K562 (cell line): ENCODE results near the gene LMBR1. TPM values are rescaled to one million over a fixed set of nuclear protein-coding genes. Genes with fewer than 3 reads are reported as not detected.

ENCODE experiments used
- BCL6 ChIP-seq: fragments of 250-450 bp; sonication (Bioruptor Pico); IDR thresholded peaks from 2 replicates; pipeline ENCODE4 v1.4.0; 2020
- CBFA2T3 ChIP-seq: fragments of 450-650 bp; IDR thresholded peaks from 2 replicates; pipeline ENCODE4 v1.6.1; 2017
- CHD4 ChIP-seq: fragments of 200-600 bp; sonication (generic); IDR thresholded peaks from 3 replicates; pipeline ENCODE4 v1.6.1; 2012; ENCODE audit warnings: low read depth, mild to moderate bottlenecking, mixed read lengths, low read length, inconsistent platforms; ENCODE audit not compliant: insufficient read depth, insufficient replicate concordance, poor library complexity, severe bottlenecking
- CTCF ChIP-seq, 3 experiments: IDR thresholded peaks in 2 of 3; conservative IDR thresholded peaks in 1 of 3; 2 replicates each; pipeline ENCODE4 v1.5.1; 2011 to 2012; ENCODE audit warnings: low read length in 3 of 3, mild to moderate bottlenecking in 3 of 3, control low read depth in 2 of 3, improper control_type of control experiment in 1 of 3, inconsistent platforms in 1 of 3, low read depth in 1 of 3, mixed read lengths in 1 of 3, moderate library complexity in 1 of 3; ENCODE audit not compliant: insufficient read depth in 2 of 3
- ELF2 ChIP-seq: fragments of 250-450 bp; sonication (Bioruptor Pico); IDR thresholded peaks from 2 replicates; pipeline ENCODE4 v1.5.0; 2021; ENCODE audit warnings: mild to moderate bottlenecking
- ETS1 ChIP-seq: conservative IDR thresholded peaks from 2 replicates; pipeline ENCODE4 v1.6.1; 2011; ENCODE audit warnings: low read depth, mild to moderate bottlenecking, low read length; ENCODE audit not compliant: control insufficient read depth
- GMEB1 ChIP-seq: fragments of 250-450 bp; sonication (Bioruptor Pico); IDR thresholded peaks from 2 replicates; pipeline ENCODE4 v1.4.0; 2020; ENCODE audit warnings: mild to moderate bottlenecking
- GTF2B ChIP-seq: IDR thresholded peaks from 2 replicates; pipeline ENCODE4 v1.6.1; 2011; ENCODE audit not compliant: insufficient read length; ENCODE audit errors: extremely low read depth
- HMBOX1 ChIP-seq: sonication (generic); IDR thresholded peaks from 2 replicates; pipeline ENCODE4 v1.6.1; 2016
- MCM5 ChIP-seq: fragments of 450-650 bp; IDR thresholded peaks from 2 replicates; pipeline ENCODE4 v1.6.1; 2016; ENCODE audit warnings: low read depth
- MEIS2 ChIP-seq: fragments of 450-650 bp; IDR thresholded peaks from 2 replicates; pipeline ENCODE4 v1.6.1; 2014; ENCODE audit warnings: mild to moderate bottlenecking; ENCODE audit not compliant: partially characterized antibody
- PHB2 ChIP-seq: fragments of 450-650 bp; IDR thresholded peaks from 2 replicates; pipeline ENCODE4 v1.6.1; 2017; ENCODE audit warnings: low read depth
- PML ChIP-seq: IDR thresholded peaks from 2 replicates; pipeline ENCODE4 v1.6.1; 2012; ENCODE audit warnings: low read length, inconsistent platforms
- SIRT6 ChIP-seq: IDR thresholded peaks from one replicate; pipeline ENCODE4 v1.6.1; 2012; ENCODE audit warnings: low read depth, mild to moderate bottlenecking, control low read depth, inconsistent platforms, low read length, moderate library complexity
- SNIP1 ChIP-seq: fragments of 450-650 bp; IDR thresholded peaks from 2 replicates; pipeline ENCODE4 v1.7.1; 2017; ENCODE audit warnings: low read depth, mild to moderate bottlenecking
- ZC3H4 ChIP-seq: sonication (generic); formaldehyde crosslinking; IDR thresholded peaks from 2 replicates; pipeline ENCODE4 v1.9.0; 2021; ENCODE audit warnings: missing genetic modification reagents, borderline replicate concordance
- ZC3H8 ChIP-seq: fragments of 450-650 bp; IDR thresholded peaks from 2 replicates; pipeline ENCODE4 v1.6.1; 2017
- ZFP1 ChIP-seq: fragments of 450-650 bp; formaldehyde crosslinking; IDR thresholded peaks from 2 replicates; pipeline ENCODE4 v1.4.0; 2020; ENCODE audit warnings: mild to moderate bottlenecking, mixed read lengths
- ZNF398 ChIP-seq: fragments of 250-450 bp; sonication (Bioruptor Pico); IDR thresholded peaks from 2 replicates; pipeline ENCODE4 v1.8.0; 2021; ENCODE audit warnings: moderate library complexity, mild to moderate bottlenecking, inconsistent platforms
- ZNF436 ChIP-seq: fragments of 250-450, 450-650 bp; sonication (Bioruptor Pico); formaldehyde crosslinking; IDR thresholded peaks from 2 replicates; pipeline ENCODE4 v1.7.0; 2020; ENCODE audit warnings: mild to moderate bottlenecking
- ZNF589 ChIP-seq: fragments of 200-800 bp; sonication (Bioruptor generic); IDR thresholded peaks from 2 replicates; pipeline ENCODE4 v1.6.1; 2016; ENCODE audit warnings: low read depth, missing genetic modification characterization, missing compliant biosample characterization
- polyA plus RNA-seq, 8 experiments: library from polyadenylated mRNA; depleted of rRNA in 4 of 8; stranded (reverse) in 5 of 8; unstranded in 3 of 8; fragments of >200 nt; fragmentation: Nextera tagmentation in 2 of 8; fragmentation: Illumina TruSeq in 1 of 8; extraction: Ambion mirVana in 2 of 8; extraction: Trizol in 1 of 8; gene quantifications; 2 replicates each; pipeline versions ENCODE4 v1.2.1 to v1.2.3, GENCODE V29; 2011 to 2014; ENCODE audit warnings: inconsistent platforms in 1 of 8, missing spikeins in 1 of 8
- total RNA-seq, 7 experiments: library from RNA; depleted of rRNA in 6 of 7; stranded (reverse); fragments of >200 nt in 6 of 7; fragmentation: Illumina TruSeq in 2 of 7; extraction: Trizol in 2 of 7; gene quantifications; 2 replicates each; pipeline versions ENCODE4 v1.2.1 to v1.2.3, GENCODE V29; 2011 to 2021; ENCODE audit warnings: low replicate concordance in 1 of 7

The LMBR1 gene
- total and polyA plus RNA-seq, 9 of the 15 experiments (the other 6 are each of a cell fraction or from before 2014, with no cell fraction given) = 7.7 to 90.0 (median 59.9) TPM

- TF ChIP-seq HMBOX1 (peak; percentile 98), ZNF398 (CRISPR knock-in tag) (no peak), ZNF436 (CRISPR knock-in tag) (no peak), CHD4 (no peak), PHB2 (no peak), CBFA2T3 (peak; percentile 88), GTF2B (no peak), ZFP1 (CRISPR knock-in tag) (no peak), ELF2 (no peak), SNIP1 (no peak), SIRT6 (no peak), ETS1 (no peak), ZNF589 (CRISPR knock-in tag) (no peak), CTCF (IDR thresholded peaks at IDR 0.05 in 2 of 3, conservative IDR thresholded peaks at IDR 0.05 in 1 of 3; ENCODE audit: insufficient read depth in 2 of 3, low read depth in 1 of 3, low read length in 3 of 3) (0 out of 6 replicates have a peak, but pooled peaks of 1 of the 3 experiments have one; percentile 27), ZC3H8 (no peak), MEIS2 (peak; percentile 23), MCM5 (no peak), PML (peak; percentile 53; the same call in 1 of the 2 replicates), GMEB1 (CRISPR knock-in tag) (no peak), BCL6 (CRISPR knock-in tag) (no peak), ZC3H4 (CRISPR knock-in tag) (no peak)
These were observed 73.2 kb downstream of the LMBR1 start (continued) for GRCh38 chr7:156819733-156820295.
